PC-3 (cell line): ENCODE measurements around the gene PARP3. TPM values are rescaled to one million over a fixed set of nuclear protein-coding genes. Genes with fewer than 3 reads are reported as not detected.
"Not testable (repeated sequence)": the region's sequence is repeated elsewhere in the genome, so short reads cannot be mapped to it uniquely, and the experiment has no call there.

ENCODE experiments used
- ATAC-seq: fragments of 200-7000 bp; cut with Tn5 transposase; 2 replicates; pipeline ENCODE4 v1.9.1; 2020; ENCODE audit warnings: mild to moderate bottlenecking, moderate library complexity
- BruUV-seq: library from RNA; stranded (reverse); fragments of 400-500 nt; replicated peaks from 2 replicates; lab custom pipeline; 2021; lab: Mats Ljungman, UMichigan
- CTCF ChIA-PET: fragments of 300-600 bp; sonication (Branson Sonifier 250); formaldehyde crosslinking; loops from one replicate; lab custom pipeline; 2022; ENCODE audit warnings: antibody characterized with exemption; lab: Charles Lee
- POLR2A ChIA-PET: fragments of 300-600 bp; sonication (Branson Sonifier 250); formaldehyde crosslinking; loops from one replicate; lab custom pipeline; 2022; ENCODE audit warnings: antibody characterized with exemption; ENCODE audit not compliant: unreplicated experiment; lab: Charles Lee
- DNase-seq: peaks from one replicate; pipeline ENCODE4 v3.0.0-alpha.2; 2015
- H2AFZ ChIP-seq: fragments of 300-600 bp; sonication (generic); 2 replicates; pipeline ENCODE4 v1.6.0; 2016; ENCODE audit warnings: antibody characterized with exemption, low read length
- H3F3A ChIP-seq: fragments of 300-600 bp; sonication (generic); one replicate; pipeline ENCODE4 v1.6.0; 2017; ENCODE audit warnings: antibody characterized with exemption, low read length, control low read depth, mild to moderate bottlenecking; ENCODE audit not compliant: unreplicated experiment
- H3K27ac ChIP-seq: fragments of 300-600 bp; sonication (generic); 2 replicates; pipeline ENCODE4 v1.5.1; 2016; ENCODE audit warnings: mild to moderate bottlenecking, low read length
- H3K27me3 ChIP-seq: fragments of 300-600 bp; sonication (generic); 2 replicates; pipeline ENCODE4 v1.6.1; 2016; ENCODE audit warnings: low read length, mixed read lengths
- H3K36me3 ChIP-seq: fragments of 300-600 bp; sonication (generic); 2 replicates; pipeline ENCODE4 v1.6.1; 2016; ENCODE audit warnings: low read depth, mixed run types, low read length, mixed read lengths
- H3K4me1 ChIP-seq: fragments of 300-600 bp; sonication (generic); 2 replicates; pipeline ENCODE4 v1.5.1; 2016; ENCODE audit warnings: low read length; ENCODE audit not compliant: insufficient read depth
- H3K4me2 ChIP-seq: fragments of 300-600 bp; sonication (generic); 2 replicates; pipeline ENCODE4 v1.6.0; 2016; ENCODE audit warnings: low read length
- H3K4me3 ChIP-seq: fragments of 300-600 bp; sonication (generic); 2 replicates; pipeline ENCODE4 v1.5.1; 2016; ENCODE audit warnings: mild to moderate bottlenecking, low read length, mixed read lengths
- H3K79me2 ChIP-seq: fragments of 300-600 bp; sonication (generic); 2 replicates; pipeline ENCODE4 v1.6.1; 2017; ENCODE audit warnings: low read length, mixed read lengths
- H3K9ac ChIP-seq: fragments of 300-600 bp; sonication (generic); 2 replicates; pipeline ENCODE4 v1.6.0; 2016; ENCODE audit warnings: mild to moderate bottlenecking, low read length
- H3K9me2 ChIP-seq: fragments of 300-600 bp; sonication (generic); replicated peaks from 2 replicates; pipeline ENCODE4 v1.6.1; 2016; ENCODE audit warnings: mixed run types, low read length, mixed read lengths
- H3K9me3 ChIP-seq: fragments of 300-600 bp; sonication (generic); 2 replicates; pipeline ENCODE4 v1.6.1; 2016; ENCODE audit warnings: low read length, mixed read lengths
- H4K20me1 ChIP-seq: fragments of 300-600 bp; sonication (generic); 2 replicates; pipeline ENCODE4 v1.6.1; 2016; ENCODE audit warnings: low read length, mixed read lengths
- CTCF ChIP-seq: fragments of 300-600 bp; sonication (generic); conservative IDR thresholded peaks from 2 replicates; pipeline ENCODE4 v1.5.1; 2017; ENCODE audit warnings: antibody characterized with exemption, low read depth, mild to moderate bottlenecking, low read length
- EZH2 ChIP-seq: fragments of 300-600 bp; sonication (generic); IDR thresholded peaks from one replicate; pipeline ENCODE4 v1.6.1; 2017; ENCODE audit warnings: antibody characterized with exemption, mild to moderate bottlenecking, low read length; ENCODE audit not compliant: unreplicated experiment
- EZH2phosphoT487 ChIP-seq: fragments of 300-600 bp; sonication (generic); IDR thresholded peaks from 2 replicates; pipeline ENCODE4 v1.6.1; 2018; ENCODE audit warnings: mild to moderate bottlenecking, antibody characterized with exemption, low read length, borderline replicate concordance
- intact Hi-C: fragments of 100-400 bp; cut with micrococcal nuclease; formaldehyde crosslinking; loops from 2 replicates; pipeline ENCODE4 v1.9.0; 2023
- total RNA-seq: library from RNA; depleted of rRNA; stranded (reverse); fragments of >200 nt; gene quantifications from 2 replicates; pipeline ENCODE4 v1.2.3, GENCODE V29; 2014

PARP3 gene
- total RNA-seq, 1 experiment from 2014 or later: 19.3 TPM

- no peaks in the 10 kb centered on the region for H4K20me1 ChIP-seq
- no peaks in the 10 kb centered on the region for H3K9me3 ChIP-seq
- H3K27me3 ChIP-seq: no peaks in the 10 kb centered on the region
- BruUV-seq: no TSS peak
- no peak overlapping the region for H3K4me3 ChIP-seq
- no peak overlapping the region for H3K9ac ChIP-seq
- TF ChIP-seq CTCF: no peak
- no peak for TF ChIP-seq EZH2
- no peak for TF ChIP-seq EZH2phosphoT487
- H2AFZ ChIP-seq: no peak overlapping the region
- ATAC-seq (no peak), DNase-seq (no peak)
- ChIA-PET CTCF (no interaction called here), POLR2A (no interaction called here)
- no peak overlapping the region for H3K4me2 ChIP-seq
- H3K27ac ChIP-seq: no peak overlapping the region
- H3K9me2 ChIP-seq: no peaks in the 10 kb centered on the region
- H3K79me2 ChIP-seq: no peaks in the 10 kb centered on the region
- no peaks in the 10 kb centered on the region for H3F3A ChIP-seq
- no peaks in the 10 kb centered on the region for H3K4me1 ChIP-seq
- no peaks in the 10 kb centered on the region for H3K36me3 ChIP-seq
- intact Hi-C loops: no loop called here
Observed at GRCh38 chr3:51921081-51921578, 21.0 kb upstream of the PARP3 start.

GRCh38 chr3:51927061-51927977 lies 14.8 kb upstream of the PARP3 start:
- ChIA-PET POLR2A (no interaction called here), CTCF (no interaction called here)
- Histone ChIP-seq H3K79me2 (no peaks in the 10 kb centered on the region), H3K36me3 (peaks cover 4% of the 10 kb centered on the region; the same call in 1 of the 2 replicates), H3K9me2 (no peaks in the 10 kb centered on the region), H2AFZ (no peak overlapping the region), H3K4me1 (no peaks in the 10 kb centered on the region), H3F3A (no peaks in the 10 kb centered on the region), H3K27ac (no peak overlapping the region), H4K20me1 (no peaks in the 10 kb centered on the region), H3K4me3 (no peak overlapping the region), H3K9me3 (no peaks in the 10 kb centered on the region), H3K9ac (no peak overlapping the region), H3K4me2 (no peak overlapping the region), H3K27me3 (no peaks in the 10 kb centered on the region)
- DNase-seq (no peak), ATAC-seq (no peak)
- intact Hi-C loops: no loop called here
- BruUV-seq: no TSS peak
- no peak for TF ChIP-seq CTCF
- TF ChIP-seq EZH2: no peak
- no peak for TF ChIP-seq EZH2phosphoT487

GRCh38 chr3:51928438-51928837 lies 13.7 kb upstream of the PARP3 start:
- no peaks in the 10 kb centered on the region for H3K9me2 ChIP-seq
- POLR2A ChIA-PET: no interaction called here
- TF ChIP-seq CTCF: no peak
- TF ChIP-seq EZH2phosphoT487: no peak
- TF ChIP-seq EZH2: no peak
- no peaks in the 10 kb centered on the region for H3F3A ChIP-seq
- no peaks in the 10 kb centered on the region for H3K4me1 ChIP-seq
- no peak overlapping the region for H3K27ac ChIP-seq
- DNase-seq (no peak), ATAC-seq (no peak)
- H2AFZ ChIP-seq: no peak overlapping the region
- H3K79me2 ChIP-seq: no peaks in the 10 kb centered on the region
- CTCF ChIA-PET: no interaction called here
- no peak overlapping the region for H3K4me2 ChIP-seq
- intact Hi-C loops: no loop called here
- H3K36me3 ChIP-seq: peaks cover 10% of the 10 kb centered on the region
- BruUV-seq: no TSS peak
- no peak overlapping the region for H3K4me3 ChIP-seq
- no peaks in the 10 kb centered on the region for H4K20me1 ChIP-seq
- no peak overlapping the region for H3K9ac ChIP-seq
- H3K27me3 ChIP-seq: no peaks in the 10 kb centered on the region
- H3K9me3 ChIP-seq: no peaks in the 10 kb centered on the region

- H3K27ac ChIP-seq, H3K4me2 ChIP-seq, H3F3A ChIP-seq, POLR2A ChIA-PET, ATAC-seq, H3K4me3 ChIP-seq, H3K9me2 ChIP-seq, BruUV-seq, H4K20me1 ChIP-seq, H3K9me3 ChIP-seq, H3K4me1 ChIP-seq, H3K79me2 ChIP-seq, intact Hi-C loops, H2AFZ ChIP-seq, H3K9ac ChIP-seq, CTCF ChIA-PET, DNase-seq, H3K27me3 ChIP-seq: not testable (repeated sequence)
- H3K36me3 ChIP-seq: peaks cover 15% of the 10 kb centered on the region
Observed at GRCh38 chr3:51928981-51929380, 13.2 kb upstream of the PARP3 start.
